Muscle of back (tissue), 11 donors: ENCODE results near the gene RUNX3. TPM values are rescaled to one million over a fixed set of nuclear protein-coding genes. Genes with fewer than 3 reads are reported as not detected.

ENCODE experiments used
- DNase-seq, 3 donors: peaks; one replicate each; pipeline versions ENCODE4 v3.0.0 to v3.0.0-alpha.2; 2013
- polyA plus RNA-seq, 10 donors: library from polyadenylated mRNA; unstranded; fragments of 120-200 nt; gene quantifications; one replicate each; pipeline ENCODE4 v1.2.1, GENCODE V29; 2013; ENCODE audit not compliant: insufficient read length in 10 of 10

The RUNX3 gene
- polyA plus RNA-seq, 10 donors, result 0.39 to 10.4 (median 0.64) TPM

DNA sequence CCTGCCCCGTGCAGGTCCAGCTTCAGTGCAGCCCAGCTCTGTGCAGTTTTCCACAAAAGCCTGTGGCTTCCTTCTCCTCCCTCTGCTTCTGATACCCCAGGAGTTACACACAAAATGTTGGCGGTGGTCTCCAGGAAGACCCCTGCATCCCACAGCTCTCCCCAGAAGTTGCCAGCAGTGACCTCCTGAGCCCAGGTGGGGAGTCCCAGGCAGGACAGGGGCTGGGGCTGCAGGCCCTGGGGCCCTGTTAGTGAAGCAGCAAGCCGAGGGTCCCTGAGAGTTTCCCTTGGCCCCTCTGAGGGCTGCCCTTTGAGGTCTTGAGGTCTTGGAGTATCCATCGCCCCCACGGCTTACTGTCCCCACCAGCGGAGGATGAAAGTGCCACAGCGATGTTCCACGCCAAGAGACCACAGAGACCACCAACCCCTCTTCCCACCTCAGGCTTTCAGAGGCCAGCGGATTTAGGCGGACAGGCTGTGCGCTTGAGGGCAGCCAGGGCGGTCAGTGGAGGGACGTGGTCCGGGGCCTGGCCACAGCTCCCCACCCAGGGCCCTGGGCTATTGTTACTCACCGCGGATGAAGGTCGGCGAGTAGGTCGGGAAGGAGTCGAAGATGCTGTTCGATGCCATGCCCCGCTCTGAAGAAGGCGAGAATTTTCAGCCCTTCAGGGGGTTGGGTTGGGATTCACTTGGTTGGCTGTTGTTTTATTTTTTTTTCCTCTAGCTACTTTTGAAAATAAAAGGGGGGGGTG is 34.0 kb upstream of the RUNX3 start:
- no peak for DNase-seq

DNA sequence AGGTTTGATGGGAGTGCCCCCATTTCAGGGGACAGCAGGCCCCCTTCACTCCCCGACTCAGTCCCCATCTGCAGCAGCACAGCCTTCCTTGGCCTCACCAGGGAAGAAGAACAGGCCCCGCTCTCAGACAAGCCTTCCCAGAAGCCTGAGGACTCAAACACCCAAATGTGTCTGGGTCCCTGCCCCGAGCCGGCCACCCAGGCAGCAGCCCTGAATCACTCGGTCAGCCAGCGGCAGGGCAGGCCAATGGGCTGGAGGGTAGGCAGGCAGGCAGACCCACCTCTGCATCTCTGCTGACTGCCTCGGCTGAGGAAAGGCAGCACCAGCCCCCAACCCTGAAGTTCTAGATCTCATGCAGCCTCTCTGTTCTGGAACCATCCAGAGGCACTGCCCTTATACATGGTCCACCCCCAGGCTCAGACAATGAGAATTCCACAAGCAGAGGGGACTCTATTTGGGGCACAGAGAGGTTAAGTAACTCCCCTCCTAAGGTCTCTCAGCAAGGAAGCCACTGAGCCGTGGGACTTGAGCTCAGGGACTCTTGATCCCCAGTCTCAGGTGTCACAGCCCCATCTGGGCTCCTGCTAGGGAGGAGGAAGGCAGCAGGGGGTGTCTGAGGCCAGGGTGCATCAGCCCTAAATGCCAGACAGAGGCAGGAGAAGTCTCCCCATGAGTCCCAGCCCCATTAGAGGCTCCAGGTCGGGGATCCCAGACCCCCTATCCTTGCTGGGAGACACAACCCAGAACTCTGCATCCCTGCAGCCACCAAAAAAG is 33.2 kb upstream of the RUNX3 start:
- no peak for DNase-seq

DNA sequence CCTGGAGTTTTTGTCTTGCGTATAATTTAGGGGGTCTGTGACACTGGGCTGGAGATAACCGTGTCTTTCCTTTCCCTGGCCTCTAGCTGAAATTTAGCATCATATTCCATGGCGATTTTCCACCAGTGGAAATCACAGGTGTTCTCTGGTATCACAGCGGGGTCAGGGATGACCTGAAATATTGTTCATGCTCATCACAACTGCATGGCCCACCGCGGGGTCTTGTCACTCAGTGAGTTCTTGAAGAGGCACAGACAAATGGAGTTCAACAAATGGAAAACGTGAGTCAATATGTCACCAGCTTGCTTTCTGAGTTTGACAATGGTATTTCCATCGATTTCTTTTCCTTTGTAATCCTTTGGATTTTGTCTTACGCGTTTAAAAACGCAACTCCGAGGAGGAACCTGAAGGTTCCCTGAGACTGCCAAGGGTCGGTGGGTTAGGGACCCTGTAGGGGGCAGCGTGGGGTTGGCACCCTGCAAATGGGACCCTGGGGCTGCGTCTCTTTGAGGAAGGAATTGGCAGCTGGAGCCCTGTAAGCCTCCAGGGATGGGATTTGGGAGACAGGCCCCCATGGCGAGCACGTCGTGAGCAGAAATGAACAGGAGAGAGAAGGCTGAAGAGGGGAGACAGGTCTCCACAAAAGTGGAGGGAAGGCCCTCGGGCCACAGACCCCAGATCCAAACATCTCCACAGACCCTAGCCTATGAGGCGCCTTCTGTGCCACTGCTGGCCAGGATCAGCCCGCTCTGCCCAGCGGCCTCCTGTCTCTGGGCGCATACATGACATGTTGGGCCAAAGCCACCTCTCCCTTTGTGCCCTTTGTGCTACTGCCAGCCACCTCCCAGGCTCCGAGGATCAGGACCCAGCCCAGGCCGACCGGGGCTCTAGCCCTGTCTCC is 32.1 kb upstream of the RUNX3 start:
- DNase-seq, result no peak

DNA sequence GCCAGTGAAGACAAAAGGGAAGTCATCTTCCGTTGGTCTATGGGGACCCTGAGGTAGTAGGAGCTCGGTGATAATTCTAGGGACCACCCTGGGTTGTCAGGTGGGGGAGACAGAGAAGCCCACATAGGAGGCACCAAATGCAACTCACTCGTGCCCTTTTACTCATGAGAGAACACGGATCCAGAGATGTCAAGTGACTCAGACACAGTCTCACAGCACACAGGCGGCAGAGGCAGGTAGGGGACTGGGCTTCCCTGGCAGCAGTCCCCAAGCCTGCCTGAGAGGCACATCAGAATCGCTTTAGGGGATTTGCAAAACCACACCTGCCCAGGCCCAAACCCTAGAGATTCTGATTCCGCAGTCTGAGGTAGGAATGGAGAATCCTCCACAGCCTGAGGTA is 31.3 kb upstream of the RUNX3 start:
- no peak for DNase-seq

DNA sequence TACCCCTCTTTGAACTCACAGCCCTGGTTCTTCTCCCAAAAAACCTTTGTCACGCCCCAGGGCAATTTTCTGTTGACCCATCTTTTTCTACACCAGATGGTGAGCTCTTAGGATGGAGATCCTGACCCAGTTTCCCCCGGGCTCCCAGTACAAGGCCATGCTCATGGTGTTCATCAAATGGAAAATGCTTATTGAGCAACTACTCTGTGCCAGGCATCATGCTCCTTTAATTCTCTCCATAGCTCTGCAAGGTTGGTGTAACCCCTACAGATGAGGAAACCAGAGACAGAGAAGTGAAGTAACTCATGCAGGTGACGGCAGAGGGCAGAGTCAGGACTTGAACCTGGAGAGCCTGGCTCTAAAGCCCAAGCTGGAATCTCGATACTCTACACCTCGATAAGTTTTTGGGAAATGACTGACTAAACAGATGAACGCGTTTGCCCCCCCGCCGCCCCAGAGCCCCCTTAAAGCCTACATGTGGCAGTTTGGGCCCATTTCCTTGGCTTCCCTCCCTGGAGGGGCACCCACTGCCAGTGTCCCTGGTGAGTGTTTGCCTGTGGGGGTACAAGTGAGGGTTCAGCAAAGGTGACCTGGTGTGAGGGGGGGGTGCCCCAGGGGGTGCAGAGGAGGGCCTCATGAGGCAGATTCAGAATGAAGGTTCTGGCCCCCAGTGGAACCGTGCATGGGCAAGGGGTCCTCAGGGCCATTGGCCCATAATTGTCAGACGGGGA is 30.2 kb upstream of the RUNX3 start:
- DNase-seq, result no peak

DNA sequence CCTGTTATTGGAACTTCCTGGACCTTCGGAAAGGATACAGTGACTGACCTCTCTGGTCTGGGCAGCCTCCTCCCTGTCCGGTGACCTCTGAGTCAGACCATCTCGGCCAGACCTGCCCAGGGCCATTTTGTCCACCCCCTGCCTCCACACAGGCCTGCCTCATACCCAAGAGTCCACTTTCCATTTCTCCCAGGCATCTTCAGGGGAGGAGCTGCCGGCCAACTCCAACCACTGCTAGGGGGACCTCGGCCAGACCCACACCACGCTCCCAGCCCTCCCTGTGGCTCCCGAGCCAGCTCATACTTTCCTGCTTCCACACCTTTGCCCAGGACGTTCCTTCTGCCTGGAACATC is 29.5 kb upstream of the RUNX3 start:
- no peak for DNase-seq

DNA sequence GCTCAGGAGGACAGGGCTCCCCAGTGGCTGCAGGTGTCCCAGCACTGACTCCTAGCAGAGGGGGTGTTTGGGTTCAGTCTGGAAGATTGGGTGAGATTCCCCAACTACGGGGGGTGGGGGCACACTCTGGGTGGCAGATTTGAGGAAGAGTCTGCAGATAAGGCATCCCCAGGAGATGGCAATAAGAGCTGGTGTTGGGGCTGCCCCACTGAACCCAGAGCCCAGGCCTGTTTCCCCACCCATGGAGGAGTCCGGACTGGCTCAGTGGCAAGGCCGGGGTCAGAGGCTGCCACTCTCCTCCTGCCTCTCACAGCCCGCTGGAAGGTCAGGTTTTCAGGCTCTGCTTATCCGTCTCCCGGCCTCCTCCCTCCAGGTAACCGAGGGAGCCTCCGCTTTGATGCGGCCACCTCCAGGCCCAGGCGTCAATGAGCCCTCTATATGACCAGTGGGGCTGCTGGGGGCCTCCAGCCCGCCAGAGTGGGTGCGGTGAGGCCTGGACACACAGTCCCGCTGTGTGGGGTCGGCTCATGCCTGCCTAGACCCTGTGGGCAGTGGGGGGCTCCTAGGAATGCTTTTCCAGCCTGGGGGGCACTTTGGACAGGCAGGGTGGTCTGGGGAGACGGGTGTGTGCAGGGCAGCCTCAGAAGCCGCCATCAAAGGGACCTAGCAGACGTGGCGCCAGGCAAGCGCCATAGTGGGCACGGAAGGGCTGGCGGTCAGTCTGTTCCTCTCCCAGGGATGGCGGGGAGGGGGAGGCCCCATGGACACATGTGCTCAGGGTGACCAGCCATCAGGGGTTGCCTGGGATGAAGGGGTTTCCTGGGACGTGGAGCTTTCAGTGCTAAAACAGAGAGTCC is 28.9 kb upstream of the RUNX3 start:
- DNase-seq, result no peak

DNA sequence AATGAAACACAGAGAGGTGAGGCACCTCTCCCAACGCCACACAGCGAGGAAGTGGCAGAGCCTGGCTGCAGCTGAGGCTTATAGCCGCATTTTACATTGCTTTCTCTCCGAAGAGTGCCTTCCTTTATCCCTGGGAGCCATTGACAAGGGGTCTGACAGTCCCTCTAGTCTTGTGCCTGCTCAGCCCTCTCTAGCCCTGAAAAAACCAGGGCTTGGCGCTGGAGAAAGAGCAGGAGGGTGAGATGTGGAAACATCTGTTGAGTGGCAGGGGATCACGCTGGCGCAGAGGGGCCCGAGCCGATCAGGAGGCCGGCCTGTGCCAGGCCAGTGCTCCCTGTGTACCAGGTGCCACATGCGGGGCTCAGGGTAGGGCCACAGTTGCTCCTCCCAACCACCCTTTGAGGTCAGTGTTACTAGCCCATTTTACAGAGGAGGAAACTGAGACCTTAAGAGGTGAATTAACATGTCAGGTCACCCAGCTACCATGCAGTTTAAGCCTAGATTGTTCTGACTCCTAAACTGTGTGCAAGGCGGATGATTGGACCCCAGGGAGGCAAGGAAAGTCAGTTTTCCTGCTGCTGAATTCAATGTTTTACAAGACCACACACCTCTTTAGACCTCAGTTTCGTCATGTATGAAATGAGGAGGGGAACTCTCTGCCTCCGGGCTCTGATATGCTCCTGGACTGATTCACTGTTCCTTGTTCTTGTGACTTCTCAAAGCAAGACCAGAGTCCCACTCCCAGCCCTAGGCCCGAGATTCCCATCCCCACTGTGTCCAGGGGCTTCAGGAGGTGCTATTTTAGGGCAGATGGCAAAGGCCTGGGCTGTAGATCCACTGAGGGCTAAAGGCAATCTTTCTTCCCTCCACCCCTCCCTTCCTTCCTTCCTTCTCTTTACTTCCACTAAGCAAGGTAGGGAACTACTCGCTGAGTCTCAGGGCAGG is 28.0 kb upstream of the RUNX3 start:
- DNase-seq, result no peak

DNA sequence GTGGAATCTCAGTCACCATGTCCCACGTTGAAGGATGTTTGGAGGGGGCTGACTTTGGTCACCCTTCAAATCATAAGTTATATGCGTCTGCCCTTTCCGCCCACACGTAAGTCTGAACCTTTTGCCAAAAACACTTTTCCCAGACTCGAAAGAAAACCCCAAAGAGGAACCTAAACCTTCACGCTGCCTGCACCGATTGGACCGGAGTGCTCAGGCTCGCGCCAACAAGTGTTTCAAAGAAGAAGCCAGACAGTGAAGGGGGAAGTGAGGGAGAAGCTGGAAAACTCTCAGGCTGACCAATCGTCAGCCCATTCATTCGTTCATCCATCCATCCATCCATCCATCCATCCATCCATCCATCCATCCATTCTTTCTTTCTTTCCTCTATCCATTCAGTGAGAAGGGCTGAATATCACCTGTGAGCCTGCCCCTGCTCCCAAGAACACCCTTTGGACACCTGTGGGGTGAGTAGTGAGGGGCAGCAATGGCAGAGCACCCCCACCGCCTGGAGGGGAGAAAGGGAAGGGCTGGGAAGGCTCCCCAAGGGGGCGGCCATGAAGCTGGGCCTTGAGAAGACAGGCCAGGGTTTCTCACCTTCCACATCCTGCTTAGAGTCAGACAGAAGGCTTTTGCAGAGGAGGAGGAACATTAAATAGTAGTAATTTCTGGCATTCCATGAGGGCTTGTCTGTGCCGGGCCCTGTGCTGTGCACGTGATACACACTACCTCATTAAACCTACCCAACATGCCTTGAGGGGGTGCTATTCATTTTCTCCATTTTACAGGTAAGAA is 27.1 kb upstream of the RUNX3 start:
- DNase-seq, result no peak

DNA sequence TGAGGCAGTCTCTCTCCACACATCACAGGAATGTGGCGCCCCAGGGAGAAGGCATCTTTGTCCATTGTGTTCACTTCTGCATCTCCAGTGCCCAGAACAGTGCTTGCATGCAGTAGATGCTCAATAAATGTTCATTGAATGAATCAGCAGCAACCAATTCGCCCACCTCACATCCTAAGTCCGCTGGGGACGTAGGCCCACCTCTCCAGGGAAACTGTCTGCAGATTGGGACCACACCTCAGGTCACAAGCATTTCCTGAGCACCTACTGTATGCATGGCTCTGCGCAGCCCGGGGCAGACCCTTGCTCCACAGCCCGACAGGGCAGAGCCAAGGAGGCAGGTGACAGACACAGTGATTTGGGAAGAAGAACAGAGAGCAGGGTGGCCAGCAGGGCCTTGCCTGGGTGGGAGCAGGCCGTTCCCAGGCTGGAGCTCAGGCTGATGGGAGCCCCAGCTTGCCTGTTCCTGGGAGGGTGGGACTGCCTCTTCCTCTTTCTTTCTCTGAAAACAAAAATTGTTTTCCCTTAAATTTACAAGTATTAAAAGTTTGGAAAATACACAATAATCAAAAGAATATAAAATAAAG is 25.8 kb upstream of the RUNX3 start:
- DNase-seq, result no peak

DNA sequence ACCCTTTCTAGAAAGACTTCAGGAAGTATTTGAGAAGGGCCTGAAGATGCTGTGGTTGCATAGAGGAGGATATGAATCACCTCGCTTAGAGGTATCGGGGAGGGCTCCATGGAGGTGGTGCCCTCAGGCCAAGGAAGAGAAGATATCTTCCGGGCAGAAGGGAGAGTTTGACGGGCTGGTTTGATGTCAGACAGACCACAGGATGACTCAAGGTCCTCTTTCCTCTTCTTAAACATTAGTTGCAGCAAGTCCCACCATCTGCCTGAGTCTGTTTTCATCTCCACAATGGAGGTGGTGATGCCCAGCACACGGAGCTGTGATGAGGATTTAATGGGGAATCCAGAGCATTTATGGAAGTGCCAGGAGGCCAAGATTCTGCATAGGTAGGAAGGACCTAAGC is 25.1 kb upstream of the RUNX3 start:
- DNase-seq, result peak in 1 of 3 donors; percentile 21

DNA sequence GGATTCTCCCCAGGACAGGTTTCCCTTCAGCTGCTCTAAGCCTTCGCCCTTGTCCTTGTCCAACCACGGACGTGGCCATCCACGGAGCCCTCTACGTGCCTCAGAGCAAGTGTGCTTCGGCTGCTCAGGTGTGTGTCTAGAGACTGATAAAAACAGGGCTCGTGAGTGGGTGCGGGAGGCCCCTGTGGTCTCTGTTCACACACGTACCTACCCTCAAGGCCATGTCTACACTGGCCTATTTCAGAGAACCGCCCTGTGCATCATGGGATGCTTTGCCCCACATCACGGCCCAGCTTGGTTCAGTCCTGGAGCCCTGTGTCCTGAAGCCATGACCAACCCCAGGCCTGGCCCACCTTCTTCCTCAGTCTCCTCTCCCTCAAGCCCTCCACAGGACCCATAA is 24.6 kb upstream of the RUNX3 start:
- DNase-seq, result no peak

DNA sequence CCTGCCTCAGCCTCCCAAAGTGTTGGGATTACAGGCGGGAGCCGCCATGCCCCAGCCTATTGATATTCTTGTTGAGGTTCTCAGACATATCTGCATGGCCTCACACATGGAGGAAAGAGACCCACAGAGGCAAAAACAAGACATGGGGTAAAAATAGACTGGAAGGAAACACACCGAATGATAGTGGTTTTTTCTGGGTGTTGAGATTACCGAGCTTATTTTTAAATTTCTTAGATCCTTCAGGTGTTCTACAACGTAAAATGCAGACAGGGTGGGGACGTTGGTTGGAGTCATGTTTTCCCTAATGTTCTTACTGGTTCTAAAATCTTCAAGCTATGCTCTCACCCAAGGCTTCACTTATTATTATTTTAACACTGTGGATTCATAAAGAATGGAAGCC is 23.9 kb upstream of the RUNX3 start:
- no peak for DNase-seq

DNA sequence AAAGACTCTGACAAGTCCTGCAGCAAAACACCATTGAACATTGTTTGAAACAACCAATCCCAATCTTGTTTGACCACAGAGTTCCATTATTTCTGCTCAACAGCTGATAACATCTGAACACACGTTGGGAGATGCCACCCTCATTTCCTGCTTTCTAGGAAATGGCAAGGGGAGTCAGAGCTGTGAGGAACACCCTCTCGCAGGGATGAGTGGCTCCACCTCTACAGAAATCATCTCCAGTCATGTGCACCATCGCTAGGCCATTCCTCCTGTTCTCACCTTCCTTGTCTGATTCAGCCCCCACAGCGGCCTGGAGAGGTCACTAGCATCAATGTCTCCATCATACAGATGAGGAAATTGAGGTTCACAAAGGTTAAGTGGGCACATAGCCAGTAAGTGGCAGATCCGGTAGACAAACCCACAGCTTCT is 22.4 kb upstream of the RUNX3 start:
- DNase-seq, result no peak

DNA sequence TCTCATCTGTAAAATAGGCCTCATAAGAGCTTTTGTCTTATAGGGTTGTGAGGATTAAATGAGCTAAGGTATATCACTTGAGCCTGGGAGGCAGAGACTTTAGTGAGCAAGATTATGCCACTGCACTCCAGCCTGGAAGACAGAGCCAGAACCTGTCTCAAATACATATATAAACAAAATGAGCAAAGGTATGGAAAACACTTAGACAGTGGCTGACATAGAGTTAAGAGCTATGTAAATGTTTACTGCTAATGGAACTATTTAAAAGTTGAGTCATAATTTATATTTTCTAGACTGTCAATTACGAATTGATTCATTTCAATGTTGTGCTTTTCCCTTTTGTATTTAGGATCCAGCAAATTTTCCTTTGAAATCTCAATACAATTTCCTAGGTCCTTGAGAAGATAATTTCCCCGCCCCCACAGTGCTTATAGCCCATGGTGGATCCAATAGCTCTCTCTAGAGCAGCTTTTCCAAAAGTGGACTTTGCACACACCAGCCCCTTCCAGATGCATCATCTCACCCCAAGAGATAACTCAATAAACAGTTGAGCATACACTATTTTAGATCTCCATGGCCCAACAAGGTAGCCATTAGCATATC is 21.8 kb upstream of the RUNX3 start:
- DNase-seq, result no peak

DNA sequence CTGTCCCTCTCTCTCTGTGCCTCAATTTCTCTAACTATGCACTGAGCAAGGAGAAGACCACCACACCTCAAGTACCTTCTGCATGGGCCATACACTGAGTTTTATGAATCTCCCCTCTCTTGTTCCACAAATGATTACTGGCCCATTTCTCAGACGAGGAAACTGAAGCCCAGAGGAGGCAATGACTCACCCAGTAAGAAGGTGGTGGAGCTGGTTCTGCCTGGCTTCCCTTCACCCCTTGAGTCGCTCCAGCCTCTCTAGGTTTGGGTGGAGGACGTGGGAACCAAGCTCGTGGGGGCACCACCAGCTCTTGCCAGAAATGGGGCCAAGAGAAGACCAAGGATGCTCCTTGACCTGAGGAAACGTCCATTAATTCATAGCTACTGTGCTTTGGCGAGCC is 21.3 kb upstream of the RUNX3 start:
- DNase-seq, result no peak

DNA sequence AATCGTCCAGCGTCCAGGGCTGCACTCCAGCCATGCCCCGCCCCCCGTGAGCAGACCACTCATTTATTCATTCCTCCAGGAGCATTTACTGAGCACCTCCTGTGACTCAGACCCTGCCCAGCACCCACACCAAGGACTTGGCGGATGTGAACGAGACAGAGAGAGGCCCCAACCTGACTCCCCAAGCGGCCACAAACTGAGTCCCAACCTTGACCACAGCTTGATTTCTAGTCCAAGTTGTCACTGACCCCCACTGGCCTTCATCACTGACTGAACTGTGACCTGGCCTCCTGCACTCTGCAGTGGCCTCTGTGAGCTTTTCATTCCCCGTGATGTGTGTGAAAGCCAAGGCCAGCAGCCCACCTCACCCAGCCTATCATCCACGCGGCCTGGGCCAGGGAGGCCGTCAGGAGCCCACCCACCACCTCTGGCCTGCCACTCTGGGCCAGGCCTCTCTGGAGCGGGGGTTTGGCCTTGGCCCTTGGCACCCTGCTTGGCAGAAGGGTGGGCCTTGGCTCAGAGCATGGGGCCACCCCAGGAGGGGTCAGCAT is 19.3 kb upstream of the RUNX3 start:
- DNase-seq, result peak in 1 of 3 donors; percentile 10
